Right renal cortex interstitium (tissue), 3 donors: Measurements from ENCODE around the gene STRADA. TPM values are rescaled to one million over a fixed set of nuclear protein-coding genes. Genes with fewer than 3 reads are reported as not detected.
"Not testable (repeated sequence)": the region's sequence is repeated elsewhere in the genome, so short reads cannot be mapped to it uniquely, and the experiment has no call there.

Experiments
- DNase-seq, 3 donors: peaks; one replicate each; pipeline ENCODE4 v3.0.0-alpha.2; 2013; ENCODE audit warnings: low read depth in 3 of 3, low spot score in 2 of 3
- polyA plus RNA-seq, 3 donors: library from polyadenylated mRNA; unstranded; fragments of 120-200 nt; gene quantifications; one replicate each; pipeline ENCODE4 v1.2.1, GENCODE V29; 2013; ENCODE audit not compliant: insufficient read length in 3 of 3

The STRADA gene
- polyA plus RNA-seq, 3 donors, result 41.0 to 43.9 (median 41.8) TPM

DNA sequence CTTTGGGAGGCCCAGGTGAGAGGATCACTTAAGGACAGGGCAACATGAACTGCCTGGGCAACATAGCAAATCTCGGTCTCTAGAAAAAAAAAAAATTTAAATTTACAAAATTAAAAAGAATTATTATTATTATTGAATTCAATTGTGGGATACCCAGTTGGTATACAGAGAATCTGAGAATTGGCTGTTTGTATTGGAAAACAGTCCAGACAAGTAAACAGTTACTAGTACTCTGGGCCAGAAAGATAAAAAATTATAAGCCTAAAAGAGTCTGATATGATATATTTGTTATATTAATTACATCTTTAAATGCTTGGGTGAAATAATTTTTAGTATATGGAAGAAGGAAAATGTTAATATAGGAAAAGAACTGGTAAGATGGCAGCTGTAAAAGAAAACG, 16.8 kb upstream of the STRADA start:
- DNase-seq, result no peak

- no peak for DNase-seq
These were observed 12.4 kb upstream of the STRADA start for GRCh38 chr17:63754046-63754445.

GRCh38 chr17:63753215-63753614, 11.6 kb upstream of the STRADA start:
- no peak for DNase-seq

- no peak for DNase-seq
These were observed 11.1 kb upstream of the STRADA start for GRCh38 chr17:63752707-63753106.

DNA sequence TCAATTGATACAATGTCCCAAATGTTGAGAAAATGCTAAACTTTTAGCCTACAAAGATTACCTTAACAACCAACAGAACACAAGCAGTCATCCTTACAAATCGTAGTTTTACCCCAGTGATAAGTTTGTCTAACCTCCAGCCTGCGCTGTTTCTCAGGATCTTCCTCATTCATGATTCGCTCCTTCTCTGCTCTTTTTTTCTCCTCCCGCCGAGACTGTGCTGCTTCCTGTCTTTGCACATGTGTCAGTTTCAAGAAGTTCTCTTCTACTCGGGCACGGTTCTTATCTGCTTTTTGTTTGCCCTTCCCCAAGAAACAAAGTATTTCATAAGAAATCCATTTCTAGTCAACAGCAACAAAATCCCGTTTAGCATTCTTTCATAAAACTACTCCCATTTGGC, 10.2 kb upstream of the STRADA start:
- DNase-seq, result no peak

- DNase-seq, result peak in 1 of 3 donors; percentile 15
These were observed 524 bp downstream of the STRADA start for GRCh38 chr17:63741143-63741407.

DNA sequence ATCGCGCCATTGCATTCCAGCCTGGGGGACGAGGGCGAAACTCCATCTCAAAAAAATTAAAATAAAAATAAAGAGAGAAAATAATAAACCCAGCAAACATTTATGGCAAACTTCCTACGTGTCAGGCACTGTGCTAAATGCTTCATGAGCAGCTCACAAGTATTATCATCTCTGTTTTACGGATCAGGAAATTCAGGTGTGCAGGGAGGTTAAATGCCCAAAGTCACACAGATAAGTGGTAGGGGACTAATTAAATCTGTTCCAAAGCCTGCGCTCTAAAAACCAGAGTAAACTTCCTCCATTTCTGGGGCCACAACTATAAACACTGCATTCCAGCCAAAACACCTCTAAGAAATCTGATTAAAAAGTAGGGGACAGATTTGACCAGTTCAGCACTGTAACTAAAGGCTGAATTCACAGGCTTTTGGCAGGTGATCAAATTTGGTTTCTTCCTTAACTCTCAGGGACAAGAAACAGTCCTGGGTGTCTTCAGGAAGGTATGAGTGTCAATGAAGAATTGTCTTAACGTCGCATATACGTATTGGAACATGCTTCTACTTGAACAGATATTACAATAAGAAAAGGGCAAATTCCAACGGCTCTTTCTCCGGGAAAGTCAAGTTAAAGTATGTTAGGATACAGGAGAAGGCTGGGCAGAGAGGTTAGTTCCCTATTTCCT, 996 bp downstream of the STRADA start:
- peak in 2 of 3 donors; percentile 3 to 4 for DNase-seq

- DNase-seq, result no peak
These were observed 5.9 kb downstream of the STRADA start for GRCh38 chr17:63735691-63736090.

DNA sequence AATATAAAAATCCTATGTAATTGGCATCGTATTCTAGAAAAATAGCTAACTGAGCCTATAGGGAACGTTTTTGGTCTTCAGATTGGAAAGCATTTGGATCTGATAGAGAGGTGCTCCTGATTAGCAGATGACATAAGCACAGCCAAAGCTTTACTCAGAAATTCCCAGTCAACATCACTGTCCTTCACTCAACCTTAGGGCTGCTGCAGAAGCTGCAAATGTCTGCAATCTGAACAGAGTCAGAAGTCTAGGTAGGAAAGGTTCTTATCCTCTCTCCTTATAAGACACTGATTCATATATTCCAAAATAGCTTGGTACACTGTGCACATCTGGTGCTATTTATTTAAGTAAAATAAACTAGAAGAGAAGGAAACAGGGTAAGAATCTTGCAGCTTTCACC, 19.2 kb downstream of the STRADA start:
- no peak for DNase-seq

- not testable (repeated sequence) for DNase-seq
These were observed 21.4 kb downstream of the STRADA start for GRCh38 chr17:63720194-63720593.

GRCh38 chr17:63718988-63719387, 22.6 kb downstream of the STRADA start:
- no peak for DNase-seq

GRCh38 chr17:63716426-63716825, 25.2 kb downstream of the STRADA start:
- DNase-seq, result no peak

DNA sequence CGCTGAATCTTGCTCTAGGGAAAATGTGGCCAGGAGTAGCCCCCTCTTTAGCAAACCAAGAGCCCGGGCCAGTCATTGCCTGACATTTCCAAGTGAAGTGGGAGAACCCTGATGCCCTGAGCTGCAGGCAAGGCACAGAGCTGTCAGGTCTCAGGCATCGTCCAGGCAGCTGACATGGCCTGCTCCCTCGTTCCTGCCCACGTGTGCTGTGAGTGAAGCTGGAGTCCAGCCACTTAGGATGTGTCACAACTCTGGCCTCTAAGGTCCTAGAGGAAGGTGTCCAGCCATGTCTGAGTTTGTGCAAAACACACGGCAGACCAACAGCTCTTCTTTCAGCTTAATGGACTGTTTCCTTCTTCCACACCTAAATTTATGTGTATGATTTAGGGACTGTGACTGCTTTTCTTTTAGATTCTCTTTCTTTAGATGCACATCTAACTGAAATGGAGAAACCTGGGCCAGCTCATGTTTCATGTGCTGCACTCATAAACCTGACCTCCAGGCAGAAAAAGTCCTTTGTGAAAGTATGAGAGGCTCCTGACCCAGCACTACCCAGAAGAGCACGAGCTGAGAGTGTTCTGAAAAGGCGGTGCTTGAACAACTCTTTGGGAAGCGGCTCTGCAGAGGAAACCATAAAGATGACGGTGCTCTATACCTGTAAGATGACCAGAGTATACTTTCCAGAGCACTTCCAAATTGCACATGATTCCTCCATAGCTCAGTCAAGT, 26.9 kb downstream of the STRADA start:
- peak in 2 of 3 donors; percentile 10 to 40 for DNase-seq

- DNase-seq, result no peak
These were observed 32.5 kb downstream of the STRADA start for GRCh38 chr17:63709110-63709509.

- no peak for DNase-seq
These were observed 34.4 kb downstream of the STRADA start for GRCh38 chr17:63707151-63707550.

- no peak for DNase-seq
These were observed 35.1 kb downstream of the STRADA start for GRCh38 chr17:63706336-63707082.

DNA sequence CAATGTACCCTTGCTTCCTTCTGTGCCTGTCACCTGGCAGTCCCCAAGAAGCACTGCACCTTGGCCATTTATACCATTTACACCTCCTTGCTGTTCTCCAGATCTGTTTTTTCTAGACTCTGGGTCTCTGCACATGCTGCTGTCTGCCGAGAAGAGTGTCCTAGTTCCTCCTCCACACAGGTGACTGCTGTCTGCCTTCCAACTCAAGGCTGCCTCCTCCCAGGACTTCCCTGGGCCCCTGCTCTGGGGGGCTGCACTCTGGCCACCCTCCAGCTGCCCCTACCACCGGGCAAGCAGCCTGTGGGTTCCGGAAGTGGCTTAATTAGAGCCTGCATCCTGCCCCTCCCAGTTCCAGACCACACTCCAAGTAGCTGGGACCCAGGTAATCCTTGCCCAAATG, 35.9 kb downstream of the STRADA start:
- DNase-seq, result no peak

DNA sequence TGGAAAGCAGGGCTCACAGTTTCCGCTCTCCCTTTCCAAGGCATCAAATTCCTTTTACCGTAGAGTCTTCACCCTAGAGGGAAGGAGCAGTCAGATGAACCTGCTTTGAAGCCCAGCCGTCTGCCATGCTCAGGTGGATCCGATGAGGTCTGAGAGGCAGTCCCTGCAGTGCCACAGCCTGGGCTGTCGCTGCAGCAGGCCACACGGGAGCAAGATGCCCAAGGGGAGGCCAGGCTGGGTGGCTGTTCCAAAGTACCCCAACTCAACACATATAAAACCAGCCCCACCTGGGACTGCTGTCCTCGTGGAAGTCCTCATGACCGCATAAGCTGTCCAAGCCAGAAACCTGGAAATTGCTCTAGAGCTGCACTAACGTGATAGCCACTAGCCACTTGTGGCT, 36.8 kb downstream of the STRADA start:
- no peak for DNase-seq

DNA sequence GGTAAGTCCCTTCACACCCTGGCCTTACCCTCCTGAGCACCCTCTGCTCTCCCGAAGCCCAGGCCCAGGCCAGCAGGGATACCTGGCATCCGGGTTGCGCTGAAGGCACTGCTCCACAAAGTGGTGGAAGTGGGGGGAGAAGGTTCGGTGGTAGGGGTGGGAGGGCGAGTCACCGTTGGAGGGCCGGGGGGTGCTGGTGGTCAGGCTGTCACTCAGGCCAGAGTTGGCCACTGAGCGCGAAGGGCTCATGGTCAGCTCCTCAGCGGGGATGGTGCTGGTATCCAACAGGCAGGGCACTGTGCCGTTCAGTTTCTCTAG, 37.4 kb downstream of the STRADA start:
- DNase-seq, result no peak

DNA sequence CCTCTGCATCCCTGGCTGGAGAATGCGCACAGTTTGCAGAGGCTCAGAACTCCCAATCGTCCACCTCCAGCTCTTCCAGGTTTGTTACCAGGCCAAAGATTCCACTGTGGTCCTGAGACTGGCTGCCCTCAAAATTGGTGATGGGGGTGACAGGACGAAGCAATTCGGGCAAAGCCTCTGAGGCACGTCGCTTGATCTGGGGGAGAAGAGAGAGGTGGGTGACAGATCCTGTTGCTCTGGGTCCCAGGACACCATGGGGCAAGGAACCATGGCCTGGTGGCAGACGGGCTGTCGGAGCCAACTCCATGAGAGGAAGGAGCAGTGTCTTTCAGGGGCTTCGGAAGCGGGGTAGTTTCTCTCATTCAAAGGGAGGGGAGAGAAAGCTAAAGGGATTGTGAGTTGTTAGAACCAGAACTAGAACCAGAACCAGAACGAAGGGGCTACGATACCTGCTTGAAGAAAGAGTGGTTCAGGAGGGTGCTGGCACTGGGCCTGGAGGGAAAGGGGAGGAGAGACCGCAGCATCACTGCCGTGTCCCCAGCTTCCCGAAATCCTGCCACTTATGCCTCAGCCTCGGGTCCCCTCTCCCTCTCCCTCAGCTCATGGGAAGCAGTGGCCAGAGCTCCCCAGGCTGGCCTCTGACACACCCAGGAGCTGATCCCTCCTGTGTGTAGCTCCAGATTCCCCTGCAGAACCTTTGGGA, 37.9 kb downstream of the STRADA start:
- no peak for DNase-seq

GRCh38 chr17:63703029-63703428, 38.6 kb downstream of the STRADA start:
- no peak for DNase-seq

DNA sequence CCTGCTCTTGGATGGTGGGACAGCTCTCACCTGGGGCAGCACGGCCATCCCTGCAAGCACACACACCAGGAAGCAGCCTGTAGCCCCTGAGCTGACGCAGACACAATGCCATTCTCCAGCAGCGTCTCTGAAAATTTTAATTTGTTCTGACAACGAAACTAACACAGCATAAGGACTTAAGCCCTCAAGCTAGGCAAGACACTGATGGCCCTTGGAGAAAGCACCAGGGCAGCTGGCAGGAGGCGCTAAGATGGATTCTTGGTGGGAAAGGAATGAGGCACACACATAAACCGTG, 38.9 kb downstream of the STRADA start:
- no peak for DNase-seq
